IPS DF 4.7 (cell line): ENCODE results near the gene LRP6.

Experiments
- DNase-seq: peaks from one replicate; pipeline ENCODE4 v3.0.0-alpha.2; 2013; ENCODE audit warnings: low spot score; ENCODE audit errors: extremely low read depth

The LRP6 gene

DNA sequence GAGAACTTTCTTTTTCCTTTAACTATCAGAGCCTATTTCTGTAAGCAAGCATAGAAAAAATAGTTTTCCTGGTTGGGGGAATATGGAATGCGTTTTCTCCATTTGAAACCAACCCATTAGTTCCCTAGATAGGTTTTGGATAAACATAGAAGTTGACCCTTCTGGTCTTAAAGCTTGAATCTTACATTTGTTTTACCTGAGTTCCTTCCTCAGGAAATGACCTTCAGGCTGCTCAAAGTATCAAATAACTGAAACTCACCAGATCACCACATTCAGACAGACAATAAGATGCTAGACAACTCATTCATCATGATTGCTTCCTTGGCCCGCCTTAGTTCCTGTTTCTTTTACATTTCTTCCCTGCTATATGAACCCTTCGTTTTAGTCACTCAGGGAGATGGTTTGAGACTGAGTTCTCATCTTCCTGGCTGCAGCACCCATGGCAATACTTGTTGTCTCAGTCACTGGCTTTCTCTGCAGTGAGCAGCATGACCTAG, 52.2 kb downstream of the LRP6 start:
- DNase-seq = no peak

DNA sequence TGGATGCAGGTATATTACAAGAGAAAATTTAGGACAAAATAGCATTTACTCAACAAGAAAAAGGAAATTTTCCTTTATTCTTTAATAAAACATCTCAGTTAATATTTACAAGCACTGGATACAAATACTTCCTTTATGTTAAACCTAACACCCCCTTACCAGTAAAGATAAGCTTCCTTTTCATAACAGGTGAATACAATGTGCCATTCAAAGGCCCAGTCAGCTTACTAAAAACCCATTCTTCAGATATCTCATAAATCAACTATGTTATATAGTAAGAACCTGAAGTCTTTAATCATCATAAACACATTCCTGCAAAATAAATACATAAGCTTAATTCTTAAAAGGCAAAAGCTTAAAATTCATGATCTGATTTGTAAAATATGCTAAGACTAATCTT, 52.6 kb downstream of the LRP6 start:
- DNase-seq = no peak

DNA sequence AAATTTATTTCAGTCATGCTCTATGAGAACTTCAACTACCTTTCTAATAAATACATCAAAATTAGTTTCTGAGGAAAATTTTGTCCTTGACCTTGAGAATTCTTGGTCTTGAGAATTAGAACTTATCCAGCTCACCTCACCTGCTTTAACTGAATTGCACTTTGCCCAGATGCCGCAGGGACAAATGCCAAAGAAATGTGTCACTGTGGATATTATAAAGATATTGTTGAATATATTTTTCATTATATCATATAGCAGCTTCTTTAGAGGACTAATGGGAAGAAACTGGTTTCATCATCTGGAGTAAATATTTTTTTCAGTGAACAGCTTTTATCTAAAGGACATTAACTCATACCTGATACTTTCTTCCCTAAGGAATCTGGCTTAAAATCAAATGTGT, 54.1 kb downstream of the LRP6 start:
- no peak for DNase-seq

DNA sequence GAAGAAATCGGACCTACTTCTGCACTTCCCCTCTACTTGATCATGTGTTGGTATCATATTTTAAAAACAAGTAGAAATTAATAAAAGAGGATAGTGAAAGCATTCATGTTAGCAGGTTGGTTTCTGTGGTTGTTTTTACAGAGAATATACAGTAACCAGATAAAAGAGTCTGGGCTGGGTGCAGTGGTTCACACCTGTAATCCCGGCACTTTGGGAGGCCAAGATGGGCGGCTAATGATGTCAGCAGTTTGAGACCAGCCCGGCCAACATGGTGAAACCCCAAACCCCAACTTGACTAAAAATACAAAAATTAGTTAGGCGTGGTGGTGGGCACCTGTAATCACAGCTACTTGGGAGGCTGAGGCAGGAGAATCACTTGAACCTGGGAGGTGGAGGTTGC, 55.9 kb downstream of the LRP6 start:
- DNase-seq = no peak

DNA sequence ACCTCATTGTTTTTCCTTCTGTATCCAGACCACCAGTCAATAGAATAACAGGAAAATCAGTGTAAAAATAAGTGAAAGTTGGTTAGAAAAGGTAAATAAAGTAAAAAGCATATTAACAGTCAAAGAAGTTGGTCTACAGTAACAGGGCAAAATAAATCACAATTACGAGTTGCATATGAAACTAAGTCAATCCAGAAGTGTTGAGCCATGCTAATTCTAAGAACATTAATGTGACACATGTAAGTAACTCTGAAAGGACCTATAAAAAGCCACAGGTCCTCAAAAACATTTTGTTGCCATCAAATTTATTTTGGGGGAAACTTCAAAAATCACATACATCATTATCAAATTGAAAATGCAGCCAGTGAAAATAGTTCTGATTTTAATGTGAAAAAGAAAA, 56.4 kb downstream of the LRP6 start:
- no peak for DNase-seq

DNA sequence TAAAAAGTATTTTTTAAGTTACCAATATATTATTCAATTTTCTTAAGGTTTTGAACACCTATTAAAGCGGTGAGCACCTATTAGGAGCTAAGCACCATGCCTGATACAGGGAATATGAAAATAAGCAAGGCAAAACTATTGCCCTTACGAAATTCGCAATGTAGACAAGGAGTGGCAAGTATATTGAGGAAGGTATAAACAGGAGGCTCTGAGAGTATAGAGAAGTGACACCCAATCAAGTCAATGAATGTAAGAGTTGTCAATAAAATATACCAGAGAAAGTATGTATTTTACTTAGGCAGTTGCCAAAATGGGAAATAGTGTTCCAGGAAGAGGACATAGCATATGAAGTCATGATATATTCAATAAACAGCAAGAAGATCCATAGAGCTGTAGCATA, 57.2 kb downstream of the LRP6 start:
- DNase-seq = no peak

DNA sequence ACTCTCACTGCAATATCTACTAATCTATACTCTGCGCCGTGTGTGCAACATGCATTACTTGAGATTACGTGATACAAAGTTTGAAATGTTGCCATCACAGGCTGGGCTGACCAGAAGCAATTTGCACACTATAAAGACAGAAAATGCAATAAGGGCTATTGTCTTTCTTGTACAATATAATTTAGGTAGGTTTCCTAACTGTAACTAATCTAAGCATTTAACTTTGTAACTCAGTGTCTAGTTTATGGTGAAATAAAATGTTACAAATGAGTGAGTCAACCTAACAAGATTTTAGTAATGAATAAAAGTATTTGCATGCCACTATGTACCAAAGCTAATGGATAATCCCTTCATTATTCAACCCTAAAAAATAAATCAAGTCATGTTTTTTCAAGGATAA, 57.8 kb downstream of the LRP6 start:
- DNase-seq = no peak

DNA sequence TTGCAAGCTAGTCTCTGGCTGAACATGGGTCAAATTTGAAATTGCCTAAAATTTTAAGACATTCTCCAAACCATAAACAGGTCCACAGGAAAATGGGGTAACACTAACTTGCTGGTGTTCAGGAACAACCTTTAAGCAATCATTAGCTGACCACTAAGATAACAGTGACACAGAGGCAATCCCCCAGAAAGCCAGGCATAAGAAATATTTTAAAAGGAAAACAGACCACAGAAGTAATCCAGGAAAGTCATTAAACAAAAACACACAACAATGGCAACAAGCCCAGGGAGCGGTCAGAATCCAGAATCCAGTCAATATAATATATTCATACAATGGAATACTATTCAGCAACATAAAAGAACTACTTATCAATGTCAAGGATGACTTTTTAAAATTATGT, 59.1 kb downstream of the LRP6 start:
- no peak for DNase-seq

DNA sequence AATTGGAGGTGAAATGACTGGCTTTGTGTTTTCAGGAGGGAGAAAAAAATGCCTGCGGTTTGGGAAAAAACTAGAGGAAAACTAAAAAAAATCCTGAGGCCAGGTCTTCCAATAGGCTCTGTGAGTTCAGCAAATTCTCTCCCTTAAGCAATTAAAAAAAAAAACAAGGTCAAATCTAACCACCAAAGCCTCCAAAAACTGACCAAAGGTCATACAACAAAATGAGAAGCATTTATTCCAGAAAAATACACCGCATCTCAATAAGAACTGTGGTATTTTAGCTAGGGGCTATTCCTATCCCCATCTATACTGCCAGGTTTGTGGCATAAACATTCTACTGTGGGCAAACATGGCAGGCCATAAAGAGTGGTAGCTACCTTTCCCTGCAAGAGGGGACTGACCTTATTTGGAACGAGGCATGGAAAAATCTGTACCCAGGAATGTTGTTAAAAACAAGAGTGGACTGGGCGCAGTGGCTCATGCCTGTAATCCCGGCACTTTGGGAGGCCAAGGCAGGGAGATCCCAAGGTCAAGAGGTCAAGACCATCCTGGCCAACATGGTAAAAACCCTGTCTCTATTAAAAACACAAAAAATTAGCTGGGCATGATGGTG, 60.0 kb downstream of the LRP6 start:
- DNase-seq = no peak

DNA sequence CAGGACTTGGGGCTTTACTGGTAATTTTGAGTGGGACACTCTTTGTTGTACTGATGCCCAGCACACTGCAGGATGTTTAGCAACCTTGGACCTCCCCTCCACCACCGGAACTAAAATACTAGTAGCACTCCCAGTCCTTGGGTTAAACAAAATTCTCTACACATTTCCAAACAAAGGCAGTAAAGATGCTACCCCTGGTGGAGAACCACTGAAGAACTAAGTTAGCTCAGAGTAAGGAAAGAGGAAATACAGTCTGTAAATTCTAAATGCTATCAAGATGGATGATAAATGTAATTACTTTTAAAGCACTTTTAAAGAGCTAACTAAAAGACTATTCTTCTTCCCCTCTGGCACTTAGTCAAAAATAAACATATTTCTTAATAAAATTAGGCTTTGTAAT, 64.1 kb downstream of the LRP6 start:
- DNase-seq = no peak

DNA sequence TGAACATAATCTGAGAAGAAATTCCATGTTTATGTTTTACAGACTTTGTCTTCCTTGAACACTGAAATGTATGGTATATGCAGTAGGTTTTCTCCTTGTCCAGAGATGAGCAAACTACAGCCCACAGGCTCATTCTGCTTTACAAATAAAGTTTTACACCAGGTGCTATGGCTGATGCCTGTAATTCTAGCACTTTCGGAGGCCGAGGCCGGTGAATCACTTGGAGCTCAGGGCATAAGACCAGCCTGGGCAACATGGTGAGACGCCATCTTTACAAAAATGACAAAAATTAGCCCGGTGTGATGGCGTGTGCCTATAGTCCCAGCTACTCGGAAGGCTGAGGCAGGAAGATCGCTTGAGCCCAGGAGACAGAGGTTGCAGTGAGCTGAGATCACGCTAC, 64.7 kb downstream of the LRP6 start:
- DNase-seq = no peak

DNA sequence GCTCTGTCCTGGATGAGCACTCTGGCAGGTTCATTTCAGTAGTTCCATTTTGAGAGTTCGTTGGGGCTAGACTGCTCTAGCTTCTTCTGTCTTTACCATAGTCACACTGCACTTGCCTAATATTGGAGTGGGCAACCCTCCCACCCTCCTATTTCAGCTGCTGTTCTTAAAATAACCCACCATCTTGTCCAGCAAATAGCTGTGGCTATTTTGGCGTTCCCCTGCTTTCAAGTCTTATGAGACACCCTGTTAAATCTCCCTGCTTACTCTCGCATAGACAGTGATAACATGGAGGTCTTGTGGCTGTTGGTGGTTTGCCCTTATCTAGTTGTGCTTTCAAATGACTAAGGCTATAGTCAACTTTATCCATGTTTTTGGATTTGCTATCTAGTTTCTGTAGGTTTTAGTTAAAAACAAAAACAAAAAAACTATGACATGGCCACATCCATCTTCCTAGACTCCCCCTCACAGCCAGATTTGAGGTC, 65.5 kb downstream of the LRP6 start:
- no peak for DNase-seq

DNA sequence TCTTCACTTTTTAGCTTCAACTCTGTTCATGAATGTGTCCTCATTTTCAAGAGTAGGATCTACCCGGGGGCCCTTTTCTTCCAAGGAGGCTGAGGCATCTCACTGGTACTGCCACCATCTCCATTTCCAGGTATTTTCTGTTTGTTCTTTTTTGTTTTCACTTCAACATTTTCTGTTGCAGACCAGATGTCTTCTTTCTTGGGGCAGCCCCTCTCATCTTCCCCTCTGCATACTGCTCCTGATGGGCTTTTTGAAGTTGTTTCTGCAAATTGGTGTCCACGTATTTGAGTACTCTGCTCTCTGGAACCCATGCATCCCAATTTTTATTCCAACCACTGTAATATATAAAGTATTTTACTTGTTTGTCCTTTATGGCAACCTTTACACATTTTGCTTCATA, 66.5 kb downstream of the LRP6 start:
- no peak for DNase-seq

DNA sequence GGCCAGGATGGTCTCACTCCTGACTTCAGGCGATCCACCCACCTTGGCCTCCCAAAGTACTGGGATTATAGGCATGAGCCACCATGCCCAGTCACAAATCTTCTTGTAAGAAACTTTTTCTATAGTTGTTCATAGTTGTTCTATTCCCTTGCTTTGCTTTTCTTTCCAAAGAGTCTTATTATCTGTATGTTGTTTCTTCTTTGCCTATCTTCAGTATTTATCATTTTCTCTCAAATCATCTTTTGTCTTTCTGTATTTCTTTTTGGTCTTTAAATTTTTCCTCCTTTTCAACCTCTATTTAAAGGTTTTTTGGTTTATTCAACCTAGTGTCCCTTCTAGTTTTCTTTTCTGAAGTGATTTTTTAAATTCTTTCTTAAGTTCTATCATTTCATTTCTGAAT, 68.7 kb downstream of the LRP6 start:
- no peak for DNase-seq

DNA sequence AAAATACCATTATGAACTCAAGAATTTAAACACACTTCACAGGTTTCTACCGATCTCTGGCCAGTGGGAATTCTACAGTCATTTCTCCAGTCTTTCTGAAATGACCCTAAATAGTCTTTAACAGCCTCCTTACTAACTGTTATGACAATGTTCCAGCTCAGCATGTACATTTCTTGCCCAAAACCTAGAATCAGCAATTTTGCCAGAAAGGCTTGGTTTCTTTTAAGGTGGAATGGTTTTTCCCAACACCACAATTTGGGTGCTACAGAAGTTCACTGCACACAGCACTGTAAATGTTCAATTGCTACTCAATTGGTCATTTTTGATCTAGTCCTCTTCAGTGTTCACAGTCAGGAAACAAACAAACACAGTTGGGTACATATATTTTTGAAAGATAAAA, 69.7 kb downstream of the LRP6 start:
- DNase-seq = no peak

DNA sequence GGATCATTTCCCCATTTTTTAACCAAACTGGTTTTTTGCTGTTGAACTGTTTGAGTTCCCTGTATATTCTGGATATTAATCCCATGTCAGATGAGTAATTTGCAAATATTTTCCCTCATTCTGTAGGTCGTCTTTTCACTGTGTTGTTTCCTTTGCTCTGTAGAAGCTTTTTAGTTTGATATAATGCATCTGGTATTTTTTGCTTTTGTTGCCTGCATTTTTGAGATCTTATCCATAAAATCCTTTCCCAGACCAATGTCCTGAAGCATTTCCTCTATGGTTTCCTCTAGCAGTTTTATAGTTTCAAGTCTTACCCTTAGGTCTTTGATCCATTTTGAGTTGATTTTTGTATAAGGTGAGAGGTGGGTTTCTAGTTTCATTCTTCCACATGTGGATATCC, 71.3 kb downstream of the LRP6 start:
- DNase-seq = no peak

DNA sequence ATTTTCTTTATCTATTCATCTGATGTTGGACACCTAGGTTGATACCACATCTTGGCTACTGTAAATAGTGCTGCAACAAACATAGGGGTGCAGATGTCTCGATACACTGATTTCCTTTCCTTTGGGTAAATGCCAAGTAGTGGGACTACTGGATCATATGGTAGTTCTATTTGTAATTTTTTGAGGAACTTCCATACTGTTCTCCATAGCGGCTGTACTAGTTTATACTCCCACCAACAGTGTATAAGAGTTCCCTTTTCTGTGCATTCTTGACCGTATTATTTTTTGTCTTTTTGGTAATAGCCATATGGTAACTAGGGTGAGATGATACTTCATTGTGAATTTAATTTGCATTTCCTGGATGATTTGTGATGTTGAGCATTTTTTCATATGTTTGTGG, 71.8 kb downstream of the LRP6 start:
- no peak for DNase-seq

DNA sequence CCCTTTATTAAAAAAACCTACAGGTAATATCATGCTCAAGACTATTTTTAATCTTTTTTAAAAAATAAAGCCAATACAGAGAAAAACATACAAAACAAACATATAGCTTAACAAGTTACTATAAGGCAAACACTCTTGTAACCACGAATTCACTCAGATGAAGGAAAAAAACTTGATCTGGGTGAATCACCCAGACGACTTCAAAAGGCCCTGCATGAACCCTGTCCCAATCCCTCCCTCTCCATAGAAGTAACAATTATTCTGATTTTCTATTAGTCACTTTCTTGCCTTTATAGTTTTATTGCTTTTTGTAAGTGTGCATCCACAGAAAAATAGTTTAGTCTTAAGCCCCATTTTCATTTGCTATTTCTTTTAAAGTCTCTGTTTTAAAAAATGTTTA, 72.6 kb downstream of the LRP6 start:
- no peak for DNase-seq

DNA sequence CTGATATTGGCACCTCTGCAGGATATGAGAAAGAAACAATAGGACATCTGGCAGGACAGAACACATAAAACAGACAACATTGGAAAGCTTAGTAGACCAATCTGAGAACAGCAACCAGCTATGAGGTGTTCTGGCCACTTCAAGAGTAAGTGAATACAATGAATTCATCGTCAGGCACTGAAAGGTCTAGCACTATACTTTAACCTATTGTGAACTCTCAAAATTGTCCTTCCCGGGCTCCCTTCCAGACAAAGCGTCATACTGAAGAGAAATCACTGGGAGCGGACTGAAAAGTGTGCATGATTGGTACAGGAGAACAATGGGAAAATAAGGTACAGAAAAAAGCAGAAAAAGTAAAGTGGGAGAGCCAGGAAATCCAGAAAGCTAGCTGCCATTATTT, 75.8 kb downstream of the LRP6 start:
- no peak for DNase-seq

DNA sequence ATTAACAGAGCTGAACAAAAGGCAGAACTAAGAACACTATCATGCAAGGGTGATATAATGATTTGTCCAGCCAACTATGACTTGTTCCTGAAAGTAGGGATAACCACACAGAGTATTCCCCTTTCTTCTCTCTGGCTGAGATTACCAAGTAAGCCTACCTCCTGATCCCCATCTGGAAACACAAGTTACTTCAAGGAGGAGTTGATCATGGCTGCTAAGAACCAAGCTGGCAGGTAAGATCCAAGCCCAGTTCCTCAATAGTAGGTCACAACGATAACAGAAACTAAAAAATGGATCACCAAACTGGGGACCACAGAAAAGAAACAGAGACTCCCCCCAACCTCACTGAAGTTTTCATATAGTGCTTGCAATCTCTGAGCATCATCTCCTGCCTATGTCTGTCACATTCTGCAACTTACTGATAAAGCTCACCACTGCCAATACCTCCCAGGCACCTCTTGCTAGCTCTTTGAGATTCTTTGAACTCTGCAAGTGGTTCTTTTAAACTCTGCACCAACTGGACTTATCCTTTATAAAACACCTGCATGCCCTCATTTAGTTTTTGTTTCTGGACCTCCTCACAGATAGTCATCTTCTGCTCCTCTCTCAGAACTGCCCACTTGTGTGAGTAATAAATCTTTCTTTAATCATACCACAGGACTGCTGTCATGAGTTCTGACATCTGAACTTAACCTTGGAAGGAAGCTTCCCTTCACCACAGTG, 76.6 kb downstream of the LRP6 start:
- DNase-seq = no peak

DNA sequence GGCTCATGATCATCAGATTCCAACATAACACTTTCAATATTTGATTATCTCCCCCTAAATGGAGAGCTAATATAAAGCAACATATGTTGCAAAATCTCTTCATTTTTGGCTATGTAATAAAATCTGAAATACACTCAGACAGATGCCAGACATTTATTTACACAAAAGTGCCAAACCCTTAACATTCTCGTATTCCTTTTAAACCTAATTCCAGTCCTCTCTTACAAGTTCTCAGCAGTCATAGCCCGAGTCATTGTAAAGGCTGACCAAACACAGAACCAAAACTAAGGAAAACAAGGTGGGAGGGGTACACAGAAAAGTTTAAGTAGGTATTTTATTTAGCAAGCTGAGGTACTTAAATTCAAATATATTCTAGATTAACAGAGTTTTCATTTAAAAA, 81.4 kb downstream of the LRP6 start:
- DNase-seq = no peak

DNA sequence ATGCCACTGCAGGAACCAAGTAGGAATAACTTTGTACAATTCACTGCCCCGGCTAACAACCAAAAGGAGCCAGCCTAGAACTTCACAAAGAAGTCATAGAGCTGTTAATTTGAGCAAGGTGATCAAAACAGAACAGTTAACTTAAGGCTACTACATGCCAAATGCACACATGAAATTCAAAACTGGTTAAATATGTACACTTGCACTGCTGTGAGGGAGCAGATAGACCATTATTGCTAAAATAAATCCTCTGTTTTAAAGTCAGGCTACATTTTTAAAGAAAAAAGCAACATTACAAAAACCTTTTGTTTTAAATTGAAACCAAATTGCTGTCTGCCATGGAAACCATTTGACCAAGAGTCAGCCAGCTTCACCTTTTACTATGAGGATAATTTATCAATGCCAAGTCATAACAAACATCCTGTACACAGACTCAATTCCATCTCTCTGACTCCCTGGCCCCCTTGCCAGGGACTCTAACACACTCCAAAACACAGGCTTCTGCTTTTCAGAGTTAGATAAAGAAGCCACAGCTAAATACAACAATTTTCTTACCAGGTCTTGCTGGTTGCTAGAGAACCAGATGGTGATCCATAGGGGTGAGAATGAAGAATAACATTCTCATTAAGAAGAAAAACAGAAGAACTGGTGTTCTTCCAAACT, 84.0 kb downstream of the LRP6 start:
- no peak for DNase-seq

DNA sequence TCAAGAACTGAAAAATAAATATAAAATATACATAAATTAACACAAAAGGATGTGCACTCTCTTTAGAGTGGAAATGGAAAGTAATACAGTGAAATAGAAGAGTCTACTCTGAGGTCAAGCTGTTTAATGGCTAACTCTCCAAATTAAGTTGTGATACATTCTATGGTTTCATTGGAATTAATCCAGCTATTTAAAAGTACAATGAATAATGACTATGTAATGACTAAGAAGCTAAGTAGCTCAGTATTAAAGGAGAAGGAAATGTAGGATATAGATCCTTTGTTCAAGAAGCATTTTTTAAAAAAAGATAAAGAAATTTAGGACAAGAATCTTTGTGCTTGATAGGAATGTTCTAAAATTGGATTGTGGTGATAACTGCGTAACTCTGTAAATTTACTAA, 85.3 kb downstream of the LRP6 start:
- no peak for DNase-seq
